HG03442 (cell line): ENCODE measurements around the gene MRTFB.
"Not testable (repeated sequence)": the region's sequence is repeated elsewhere in the genome, so short reads cannot be mapped to it uniquely, and the experiment has no call there.

Experiments
- ATAC-seq: cut with Tn5 transposase; IDR thresholded peaks from one replicate; pipeline ENCODE4 v1.9.1; 2021; ENCODE audit warnings: mild to moderate bottlenecking, moderate library complexity; ENCODE audit not compliant: unreplicated experiment

Gene MRTFB, protein sequence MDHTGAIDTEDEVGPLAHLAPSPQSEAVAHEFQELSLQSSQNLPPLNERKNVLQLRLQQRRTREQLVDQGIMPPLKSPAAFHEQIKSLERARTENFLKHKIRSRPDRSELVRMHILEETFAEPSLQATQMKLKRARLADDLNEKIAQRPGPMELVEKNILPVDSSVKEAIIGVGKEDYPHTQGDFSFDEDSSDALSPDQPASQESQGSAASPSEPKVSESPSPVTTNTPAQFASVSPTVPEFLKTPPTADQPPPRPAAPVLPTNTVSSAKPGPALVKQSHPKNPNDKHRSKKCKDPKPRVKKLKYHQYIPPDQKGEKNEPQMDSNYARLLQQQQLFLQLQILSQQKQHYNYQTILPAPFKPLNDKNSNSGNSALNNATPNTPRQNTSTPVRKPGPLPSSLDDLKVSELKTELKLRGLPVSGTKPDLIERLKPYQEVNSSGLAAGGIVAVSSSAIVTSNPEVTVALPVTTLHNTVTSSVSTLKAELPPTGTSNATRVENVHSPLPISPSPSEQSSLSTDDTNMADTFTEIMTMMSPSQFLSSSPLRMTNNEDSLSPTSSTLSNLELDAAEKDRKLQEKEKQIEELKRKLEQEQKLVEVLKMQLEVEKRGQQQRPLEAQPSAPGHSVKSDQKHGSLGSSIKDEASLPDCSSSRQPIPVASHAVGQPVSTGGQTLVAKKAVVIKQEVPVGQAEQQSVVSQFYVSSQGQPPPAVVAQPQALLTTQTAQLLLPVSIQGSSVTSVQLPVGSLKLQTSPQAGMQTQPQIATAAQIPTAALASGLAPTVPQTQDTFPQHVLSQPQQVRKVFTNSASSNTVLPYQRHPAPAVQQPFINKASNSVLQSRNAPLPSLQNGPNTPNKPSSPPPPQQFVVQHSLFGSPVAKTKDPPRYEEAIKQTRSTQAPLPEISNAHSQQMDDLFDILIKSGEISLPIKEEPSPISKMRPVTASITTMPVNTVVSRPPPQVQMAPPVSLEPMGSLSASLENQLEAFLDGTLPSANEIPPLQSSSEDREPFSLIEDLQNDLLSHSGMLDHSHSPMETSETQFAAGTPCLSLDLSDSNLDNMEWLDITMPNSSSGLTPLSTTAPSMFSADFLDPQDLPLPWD

DNA sequence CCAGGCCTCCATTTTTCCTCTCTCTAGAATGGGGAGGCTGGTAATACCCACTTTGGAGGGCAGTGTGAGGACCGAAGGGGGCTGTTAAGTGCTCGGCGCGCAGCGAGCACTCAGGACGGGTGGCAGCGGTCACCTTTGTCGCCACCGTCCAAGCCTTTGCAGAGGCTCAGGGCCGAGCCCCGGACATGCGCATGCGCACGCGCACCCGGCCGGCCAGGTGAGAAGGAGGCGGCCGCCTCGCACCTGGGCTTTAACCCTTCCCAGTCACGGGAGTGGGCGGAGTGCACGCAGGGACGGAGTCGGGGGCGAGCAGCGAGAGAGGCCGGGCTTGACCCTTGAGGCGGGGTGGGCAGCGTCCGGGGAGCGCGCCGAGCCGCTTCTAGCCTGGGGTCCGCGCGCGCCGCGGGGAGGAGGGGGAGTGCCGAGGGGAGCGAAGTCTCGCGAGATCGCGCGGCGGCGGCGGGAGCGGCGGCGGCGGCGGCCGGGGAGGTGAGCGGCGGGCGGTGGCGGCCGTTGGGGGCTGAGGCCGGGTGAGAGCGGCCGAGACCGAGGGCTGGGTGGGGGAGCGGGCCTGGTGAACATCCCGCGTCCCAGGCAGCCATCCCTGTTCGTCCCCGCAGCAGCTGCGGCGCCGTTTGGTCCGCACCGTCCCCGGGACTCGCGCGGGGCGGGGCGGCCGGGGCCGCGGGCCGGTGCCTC lies at the start of gene MRTFB:
Gene MRTFB (plus strand): TSS at position 443 of the 699 bp plus-strand sequence. CDS start 69,288 bp downstream, outside the sequence.
- ATAC-seq = peak; percentile 74

DNA sequence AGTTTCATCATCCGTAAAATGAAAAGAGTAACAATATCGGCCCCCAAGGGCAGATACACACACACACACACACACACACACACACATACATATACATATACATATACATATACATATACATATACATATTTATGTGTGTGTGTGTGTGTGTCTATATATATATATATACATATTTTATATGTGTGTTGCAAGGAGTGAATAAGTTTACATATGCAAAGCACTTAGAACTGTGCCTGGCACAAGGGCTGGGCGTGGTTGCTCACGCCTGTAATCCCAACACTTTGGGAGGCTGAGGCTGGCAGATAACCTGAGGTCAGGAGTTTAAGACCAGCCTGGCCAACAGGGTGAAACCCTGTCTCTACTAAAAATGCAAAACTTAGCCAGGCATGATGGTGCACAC lies 47.6 kb upstream of the MRTFB start:
- ATAC-seq = not testable (repeated sequence)

DNA sequence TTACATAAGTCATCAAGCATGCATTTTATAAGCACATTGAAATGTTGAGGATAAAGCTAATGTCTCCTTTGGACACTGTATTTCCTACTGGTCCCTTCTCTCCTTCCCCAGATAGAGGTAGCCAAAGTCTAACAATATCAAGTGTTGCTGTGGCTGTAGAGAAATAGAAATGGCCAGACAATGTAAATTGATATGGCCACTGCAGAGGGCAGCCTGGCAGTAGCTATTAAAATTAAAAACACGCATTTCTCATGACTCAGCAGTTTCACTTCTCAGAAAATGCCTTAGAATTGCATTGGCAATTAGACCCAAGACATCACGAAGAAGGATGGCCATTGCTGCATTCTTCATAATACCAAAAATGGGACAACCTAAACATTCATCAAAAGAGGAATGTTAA lies 46.8 kb upstream of the MRTFB start:
- ATAC-seq = no peak

DNA sequence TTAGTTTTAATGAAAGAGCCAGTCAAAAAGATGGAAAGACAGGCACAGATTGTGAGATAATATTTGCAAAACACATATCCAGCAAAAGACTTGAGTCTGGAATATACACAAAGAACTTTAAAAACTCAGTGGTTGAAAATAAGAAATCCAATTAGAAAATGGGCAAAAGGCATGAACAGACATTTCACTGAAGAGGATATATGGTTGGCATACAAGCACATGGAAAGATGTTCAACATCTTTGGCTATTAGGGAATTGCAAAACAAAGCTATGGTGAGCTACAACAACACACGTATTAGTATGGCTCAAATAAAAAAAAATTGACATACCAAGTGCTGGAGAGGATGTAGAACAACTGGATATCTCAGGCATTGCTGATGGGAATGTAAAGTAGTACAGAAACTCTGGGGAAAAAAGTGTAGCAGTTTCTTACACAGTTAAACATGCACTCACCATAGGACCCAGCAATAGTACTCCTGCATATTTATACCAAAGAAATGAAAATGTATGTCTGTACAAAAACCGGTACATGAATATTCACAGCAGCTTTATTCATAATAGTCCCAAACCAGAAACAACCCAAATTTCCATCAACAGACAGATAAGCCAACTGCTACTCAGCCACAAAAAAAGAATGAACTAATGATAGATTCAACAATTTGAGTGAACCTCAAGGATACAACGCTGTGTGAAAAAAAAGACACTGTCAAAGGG lies 44.4 kb upstream of the MRTFB start:
- ATAC-seq = no peak

DNA sequence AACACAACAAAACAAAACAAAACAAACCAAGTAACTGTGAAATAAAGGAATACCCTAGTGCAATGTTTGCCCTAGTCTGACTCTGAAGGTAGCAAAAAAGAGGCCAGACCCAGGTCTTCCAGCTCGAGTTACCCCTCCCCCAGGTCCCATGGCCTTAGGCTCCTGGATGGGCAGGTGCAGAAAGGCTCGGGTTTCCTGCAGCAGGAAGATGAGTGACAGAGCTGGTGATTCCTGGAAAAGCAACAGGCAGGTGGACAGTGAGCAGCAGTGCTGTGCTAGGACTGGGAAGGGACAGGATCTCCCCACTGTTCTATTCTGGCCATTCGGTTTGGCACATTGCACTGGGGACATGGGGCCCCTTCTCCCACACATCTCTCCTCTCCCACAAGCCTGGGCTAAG lies 42.9 kb upstream of the MRTFB start:
- no peak for ATAC-seq

DNA sequence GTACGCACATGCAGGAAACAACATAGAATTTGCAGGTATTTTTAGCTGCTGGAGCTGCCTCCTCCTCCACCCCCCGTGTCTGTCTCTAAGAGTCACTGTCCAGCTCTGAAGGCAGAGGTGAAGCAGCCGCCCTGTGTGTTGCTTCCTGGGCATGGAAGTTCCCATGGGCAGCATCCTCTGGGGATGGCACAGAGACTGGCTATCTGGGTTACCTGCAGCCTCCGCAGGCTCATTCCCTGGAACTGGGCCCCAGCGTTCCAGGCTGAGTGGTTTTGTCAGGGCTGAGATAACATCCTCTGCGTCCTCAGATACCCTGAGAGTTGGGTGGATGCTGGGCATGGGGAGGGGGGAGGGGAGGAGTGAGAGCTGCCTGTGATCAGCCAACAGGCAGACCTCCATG lies 41.5 kb upstream of the MRTFB start:
- no peak for ATAC-seq

DNA sequence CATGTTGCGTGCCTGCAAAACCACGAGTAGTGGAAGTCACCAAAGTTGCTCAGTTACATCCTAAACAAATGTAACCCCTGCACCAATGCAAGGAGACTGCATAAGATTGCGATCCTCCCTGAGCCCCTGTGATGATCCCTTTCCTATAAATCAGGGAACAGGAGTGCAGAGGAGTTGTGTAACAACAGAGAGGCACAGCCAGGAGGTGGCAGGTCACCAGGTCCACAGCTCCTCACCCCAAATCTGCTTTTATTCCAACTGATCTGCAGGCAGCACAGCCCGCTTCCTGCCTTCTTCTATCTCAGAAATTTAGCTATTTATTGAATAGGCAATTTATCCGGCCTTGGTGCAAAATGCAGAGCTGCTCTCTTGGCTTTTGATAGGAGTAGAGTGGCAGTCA lies 36.0 kb upstream of the MRTFB start:
- ATAC-seq = no peak

DNA sequence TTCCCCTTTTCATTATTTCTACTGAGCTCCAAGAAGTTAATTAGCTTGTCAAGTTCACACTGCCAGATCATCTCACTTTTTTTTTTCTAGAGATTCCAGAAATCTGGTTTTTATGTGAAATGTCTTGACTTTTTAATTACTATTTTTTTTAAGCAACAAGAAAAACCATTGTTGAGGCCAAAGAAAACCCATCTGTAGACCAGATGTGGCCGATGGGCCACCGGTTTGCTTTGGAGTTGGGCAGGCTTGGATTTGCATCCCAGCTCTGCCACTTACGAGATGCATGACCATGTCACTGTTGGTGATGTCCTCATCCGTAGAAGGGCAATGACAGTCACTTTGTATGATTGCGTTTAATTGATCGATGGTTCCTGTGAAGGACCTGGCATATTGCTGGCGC lies 34.2 kb upstream of the MRTFB start:
- no peak for ATAC-seq

DNA sequence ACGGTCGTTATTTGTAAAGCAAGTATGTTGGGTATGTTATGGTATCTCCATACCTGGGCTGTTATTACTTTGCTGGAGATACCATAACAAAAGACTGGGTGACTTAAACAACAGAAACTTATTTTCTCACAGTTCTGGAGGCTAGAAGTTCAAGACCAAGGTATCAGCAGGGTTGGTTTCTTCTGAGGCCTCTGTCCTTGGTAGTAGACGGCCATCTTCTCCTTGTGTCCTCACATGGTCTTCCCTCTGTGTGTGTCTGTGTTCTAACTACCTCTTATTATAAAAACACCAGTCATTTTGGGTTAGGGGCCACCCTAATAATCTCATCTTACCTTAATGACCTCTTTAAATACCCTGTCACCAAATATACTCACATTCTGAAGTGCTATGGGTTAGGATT lies 33.2 kb upstream of the MRTFB start:
- ATAC-seq = no peak

DNA sequence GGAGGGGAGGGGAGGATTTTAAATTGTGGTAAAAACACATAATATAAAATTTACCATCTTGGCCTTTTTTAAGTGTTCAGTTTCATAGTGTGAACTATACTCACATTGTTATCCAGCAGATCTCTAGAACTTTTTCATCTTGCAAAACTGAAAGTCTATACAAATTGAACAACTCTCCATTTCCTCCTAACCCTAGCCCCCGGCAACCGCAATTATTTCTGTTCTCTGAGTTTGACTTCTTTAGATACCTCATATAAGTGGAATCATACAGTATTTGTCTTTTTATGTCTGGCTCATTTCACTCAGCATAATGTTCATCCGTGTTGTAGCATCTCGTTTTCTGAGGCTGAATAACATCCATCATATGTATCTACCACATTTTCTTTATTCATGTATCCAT lies 30.0 kb upstream of the MRTFB start:
- ATAC-seq = no peak

DNA sequence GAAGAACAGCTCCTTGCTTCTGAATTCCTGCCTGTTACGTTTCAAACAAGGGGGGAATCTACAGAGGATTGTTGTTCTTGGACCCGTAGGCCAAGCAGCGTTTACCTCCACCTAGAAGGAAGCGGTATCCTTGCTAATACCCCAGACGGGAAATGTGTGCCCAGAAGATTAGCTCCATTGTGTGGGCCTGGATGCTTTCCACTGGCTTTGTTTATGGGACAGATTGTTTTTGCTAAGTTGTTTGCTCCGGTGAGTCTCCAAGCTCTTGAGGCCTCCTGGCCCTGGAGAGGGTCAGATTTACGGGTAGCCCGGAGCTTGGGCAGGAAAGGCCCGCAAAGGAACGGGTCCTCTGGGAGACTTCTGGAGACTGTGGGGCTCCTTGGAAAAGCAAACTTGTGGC lies 28.4 kb upstream of the MRTFB start:
- ATAC-seq = no peak

DNA sequence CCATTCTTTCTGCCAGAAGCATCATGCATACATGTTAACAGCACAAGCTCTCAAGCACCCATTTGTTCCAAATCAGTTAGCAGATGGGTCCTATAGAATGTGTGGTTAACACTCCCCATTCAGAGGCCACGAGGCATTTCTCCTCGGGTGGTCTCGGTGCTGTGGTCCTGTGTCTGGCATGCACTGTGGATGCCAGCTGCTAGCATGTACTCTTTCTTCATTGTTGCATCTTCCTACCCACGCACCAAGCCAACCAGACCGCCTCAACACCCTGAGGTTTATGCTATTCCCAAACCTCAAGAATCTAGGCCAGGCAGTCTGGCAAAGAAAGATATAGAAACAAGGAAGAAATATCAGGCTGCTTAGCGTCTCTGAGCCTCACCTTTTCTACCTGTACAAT lies 27.8 kb upstream of the MRTFB start:
- no peak for ATAC-seq

DNA sequence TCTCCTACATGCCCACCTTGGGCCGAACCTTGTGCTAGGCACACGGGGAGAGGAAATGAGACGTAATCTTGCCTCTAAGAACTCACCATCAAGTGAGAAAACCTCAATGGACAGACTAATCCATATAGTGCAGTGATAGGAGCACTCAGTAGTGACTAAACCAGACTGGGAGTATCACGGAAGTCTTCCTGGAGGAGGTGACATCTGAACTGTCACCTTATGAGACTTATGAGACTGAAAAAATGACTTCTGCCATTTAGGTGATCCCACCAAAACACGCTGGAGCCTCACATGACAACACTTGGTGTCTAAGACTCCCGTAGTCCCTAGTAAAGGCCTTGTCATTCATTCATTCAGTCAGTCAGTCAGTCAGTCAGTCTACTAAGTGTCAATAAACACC lies 27.3 kb upstream of the MRTFB start:
- ATAC-seq = no peak

DNA sequence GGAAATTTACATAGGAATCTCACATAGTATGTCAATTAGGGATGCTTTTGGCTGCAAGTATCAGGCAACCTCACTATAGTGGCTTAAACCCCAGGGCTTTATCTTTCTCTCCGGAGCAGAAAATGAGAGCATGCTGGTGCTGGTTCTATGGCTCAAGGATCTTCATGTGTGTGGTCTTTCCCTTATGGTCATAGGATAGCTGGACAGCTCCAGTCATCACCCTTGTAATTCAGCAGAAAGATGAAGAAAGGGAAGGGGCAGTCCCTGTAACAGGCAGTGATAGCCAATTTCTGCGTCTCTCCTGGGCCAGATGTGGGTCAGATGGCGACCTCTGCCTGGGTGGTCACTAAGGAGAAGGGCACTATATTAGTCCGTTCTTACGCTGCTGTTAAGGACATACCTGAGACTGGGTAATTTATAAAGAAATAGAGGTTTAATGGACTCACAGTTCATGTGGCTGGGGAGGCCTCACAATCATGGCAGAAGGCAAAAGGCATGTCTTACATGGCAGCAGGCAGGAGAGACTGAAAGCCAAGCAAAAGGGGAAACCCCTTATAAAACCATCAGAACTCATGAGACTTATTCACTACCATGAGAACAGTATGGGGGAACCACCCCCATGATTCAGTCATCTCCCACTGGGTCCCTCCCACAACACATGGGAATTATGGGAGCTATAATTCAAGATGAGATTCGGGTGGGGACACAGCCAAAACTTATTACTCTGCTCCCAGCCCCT lies 23.8 kb upstream of the MRTFB start:
- not testable (repeated sequence) for ATAC-seq

DNA sequence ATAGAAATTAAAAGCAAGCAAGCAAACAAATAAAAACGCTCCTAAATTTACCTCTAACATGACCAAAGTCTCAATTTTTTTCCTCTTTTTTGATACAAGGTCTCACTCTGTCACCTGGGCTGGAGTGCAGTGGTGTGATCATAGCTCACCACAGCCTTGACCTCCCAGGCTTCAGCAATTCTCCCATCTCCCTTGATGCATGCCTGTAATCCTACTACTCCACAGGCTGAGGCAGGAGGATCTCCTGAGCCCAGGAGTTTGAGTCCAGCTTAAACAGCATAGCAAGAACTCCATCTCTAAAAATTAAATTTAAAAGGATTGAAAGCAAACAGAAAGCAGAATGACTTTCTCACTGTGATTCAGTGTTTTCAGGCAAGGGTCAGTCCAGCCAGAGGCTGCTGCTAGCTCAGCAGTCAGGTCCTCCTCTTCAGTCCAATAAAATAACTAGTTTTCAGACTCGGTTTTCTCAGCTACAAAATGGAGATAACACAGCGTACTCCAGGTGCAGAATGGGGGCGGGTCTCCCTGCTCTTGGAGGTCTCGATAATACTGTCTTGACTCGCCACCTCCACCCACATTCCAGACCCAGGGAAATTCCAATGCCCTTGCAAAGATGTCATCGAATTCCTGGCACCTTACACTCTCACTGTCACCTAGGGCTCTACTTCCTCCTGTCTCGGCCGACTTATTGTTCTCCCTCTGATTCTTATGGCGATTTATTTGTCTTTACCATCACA lies 20.7 kb upstream of the MRTFB start:
- ATAC-seq = no peak

DNA sequence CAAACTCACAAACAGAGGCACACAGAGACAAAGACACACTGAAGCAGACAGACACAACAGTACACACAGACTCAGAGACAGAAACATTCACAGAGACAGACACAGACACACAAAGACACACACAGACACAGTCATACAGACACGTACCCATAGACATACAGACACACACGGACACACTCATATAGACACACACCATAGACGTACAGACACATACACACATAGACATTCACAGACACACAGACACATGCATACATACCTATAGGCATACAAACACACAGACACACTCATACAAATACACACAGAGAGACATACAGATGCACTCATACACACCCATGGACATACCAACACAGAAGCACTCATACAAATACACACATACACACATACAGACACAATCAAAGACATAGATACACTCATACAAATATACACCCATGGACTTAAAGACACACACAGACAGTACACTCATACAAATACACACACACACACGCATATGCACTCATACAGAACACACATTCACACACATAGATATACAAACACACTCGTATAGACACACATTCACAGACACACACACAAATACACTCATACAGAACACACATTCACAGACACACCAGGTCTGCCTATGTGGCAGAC lies 19.9 kb upstream of the MRTFB start:
- no peak for ATAC-seq

DNA sequence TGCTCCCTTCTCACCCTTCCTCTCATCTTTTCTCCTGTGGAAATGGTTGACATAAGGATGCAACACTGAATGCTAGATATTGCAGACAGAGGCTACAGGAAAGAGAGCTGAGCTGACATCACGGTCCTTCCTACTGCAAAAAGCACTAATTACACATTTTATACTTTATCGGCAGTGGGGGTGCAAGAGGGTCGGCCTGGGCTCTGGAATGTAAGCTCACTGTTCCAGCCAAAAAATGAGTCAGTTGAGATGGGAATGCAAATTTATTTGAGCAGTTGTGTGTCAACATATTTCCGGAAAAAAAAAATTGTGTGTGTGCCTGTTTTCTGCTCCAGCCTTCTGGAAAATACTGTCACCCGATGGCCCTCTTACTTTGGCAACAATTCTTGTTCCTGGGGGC lies 14.1 kb upstream of the MRTFB start:
- no peak for ATAC-seq

DNA sequence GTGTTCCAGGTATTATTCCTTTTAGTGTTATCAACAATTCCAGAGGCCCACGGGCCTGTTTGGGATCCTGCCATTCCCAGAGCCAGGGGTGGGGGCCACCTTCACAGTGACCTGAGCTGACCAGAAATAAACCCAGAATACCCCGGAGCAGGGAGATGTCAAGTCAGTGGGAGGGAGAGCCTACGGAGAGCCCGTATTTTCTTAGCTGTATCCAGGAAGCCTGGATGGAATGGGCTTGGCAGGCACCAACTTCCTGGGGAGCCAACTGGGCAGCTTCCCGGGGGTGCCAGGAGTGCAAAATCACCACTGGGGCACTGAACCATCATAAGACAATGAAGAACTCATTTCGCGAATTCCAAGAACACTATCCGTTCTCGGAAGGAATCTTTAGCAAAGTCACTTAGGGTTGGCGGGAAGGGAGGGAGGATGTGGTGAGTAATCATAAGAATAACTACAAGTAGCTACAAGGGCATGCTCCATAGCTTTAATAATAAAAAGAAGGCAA lies 13.2 kb upstream of the MRTFB start:
- no peak for ATAC-seq
